Naive B cell (primary cell): ENCODE results near the gene ALG12. TPM values are rescaled to one million over a fixed set of nuclear protein-coding genes. Genes with fewer than 3 reads are reported as not detected.
A peak's percentile ranks its signal among the peaks of the same experiment; 100 is the strongest.

Experiments
- ATAC-seq, 2 donors: fragments of 150-1000 bp; cut with Tn5 transposase; 2 replicates each; pipeline ENCODE4 v1.10.0; 2021; ENCODE audit warnings: low read depth in 2 of 2, mild to moderate bottlenecking in 2 of 2, moderate library complexity in 2 of 2
- DNase-seq: peaks from one replicate; pipeline ENCODE4 v3.0.0; 2022
- H3K27ac Mint-ChIP-seq, 6 donors: one replicate each; pipeline ENCODE4 v1.8.0; 2020 to 2022; ENCODE audit warnings: mild to moderate bottlenecking in 6 of 6, mixed read lengths in 6 of 6, moderate library complexity in 5 of 6, inconsistent platforms in 2 of 6
- H3K27me3 Mint-ChIP-seq, 3 donors: one replicate each; pipeline ENCODE4 v1.8.0; 2021 to 2022; ENCODE audit warnings: mixed read lengths in 3 of 3, mild to moderate bottlenecking in 1 of 3
- H3K36me3 Mint-ChIP-seq, 2 donors: one replicate each; pipeline ENCODE4 v1.8.0; 2020 to 2022; ENCODE audit warnings: mixed read lengths in 2 of 2, inconsistent platforms in 1 of 2, mild to moderate bottlenecking in 1 of 2
- H3K4me1 Mint-ChIP-seq, 3 donors: one replicate each; pipeline ENCODE4 v1.8.0; 2020 to 2022; ENCODE audit warnings: mixed read lengths in 3 of 3, inconsistent platforms in 1 of 3, mild to moderate bottlenecking in 1 of 3, moderate library complexity in 1 of 3
- H3K4me3 Mint-ChIP-seq, 8 donors: one replicate each; pipeline ENCODE4 v1.8.0; 2020 to 2022; ENCODE audit warnings: mild to moderate bottlenecking in 8 of 8, mixed read lengths in 8 of 8, moderate library complexity in 8 of 8, inconsistent platforms in 2 of 8
- H3K9me3 Mint-ChIP-seq, 7 donors: one replicate each; pipeline ENCODE4 v1.8.0; 2020 to 2022; ENCODE audit warnings: mixed read lengths in 7 of 7, mild to moderate bottlenecking in 5 of 7, inconsistent platforms in 2 of 7, moderate library complexity in 1 of 7
- polyA plus RNA-seq, 6 donors: library from polyadenylated mRNA; unstranded; fragments of 300-500 nt; fragmentation: Illumina TruSeq; gene quantifications; one replicate each; pipeline ENCODE4 v1.2.3, GENCODE V29; 2021; ENCODE audit warnings: low read depth in 6 of 6

The ALG12 gene
- polyA plus RNA-seq, 6 donors from 2014 or later = 10.1 to 17.5 (median 13.0) TPM

DNA sequence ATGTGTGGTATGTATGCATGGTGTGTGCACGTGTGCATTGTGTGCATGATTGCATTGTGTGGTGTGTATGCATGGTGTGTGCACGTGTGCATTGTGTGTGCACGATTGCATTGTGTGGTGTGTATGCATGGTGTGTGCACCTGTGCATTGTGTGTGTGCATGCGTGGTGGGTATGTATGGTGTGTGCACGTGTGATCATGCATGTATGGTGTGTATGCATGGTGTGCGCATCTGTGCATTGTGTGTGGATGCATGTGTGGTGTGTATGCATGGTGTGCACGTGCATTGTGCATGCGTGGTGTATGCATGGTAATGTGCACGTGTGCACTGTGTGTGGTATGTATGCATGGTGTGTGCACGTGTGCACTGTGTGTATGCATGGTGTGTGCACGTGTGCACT, 16.8 kb downstream of the ALG12 start:
- Mint-ChIP-seq H3K4me3 (no peak overlapping the region), H3K27me3 (no peaks in the 10 kb centered on the region), H3K4me1 (peaks cover 0 to 3% (median 0%) of the 10 kb centered on the region in 3 donors), H3K36me3 (peaks cover 0 to 15% of the 10 kb centered on the region in 2 donors), H3K9me3 (peaks cover 0 to 2% (median 0%) of the 10 kb centered on the region in 7 donors), H3K27ac (no peak overlapping the region)
- no peak for DNase-seq
- no peak for ATAC-seq

DNA sequence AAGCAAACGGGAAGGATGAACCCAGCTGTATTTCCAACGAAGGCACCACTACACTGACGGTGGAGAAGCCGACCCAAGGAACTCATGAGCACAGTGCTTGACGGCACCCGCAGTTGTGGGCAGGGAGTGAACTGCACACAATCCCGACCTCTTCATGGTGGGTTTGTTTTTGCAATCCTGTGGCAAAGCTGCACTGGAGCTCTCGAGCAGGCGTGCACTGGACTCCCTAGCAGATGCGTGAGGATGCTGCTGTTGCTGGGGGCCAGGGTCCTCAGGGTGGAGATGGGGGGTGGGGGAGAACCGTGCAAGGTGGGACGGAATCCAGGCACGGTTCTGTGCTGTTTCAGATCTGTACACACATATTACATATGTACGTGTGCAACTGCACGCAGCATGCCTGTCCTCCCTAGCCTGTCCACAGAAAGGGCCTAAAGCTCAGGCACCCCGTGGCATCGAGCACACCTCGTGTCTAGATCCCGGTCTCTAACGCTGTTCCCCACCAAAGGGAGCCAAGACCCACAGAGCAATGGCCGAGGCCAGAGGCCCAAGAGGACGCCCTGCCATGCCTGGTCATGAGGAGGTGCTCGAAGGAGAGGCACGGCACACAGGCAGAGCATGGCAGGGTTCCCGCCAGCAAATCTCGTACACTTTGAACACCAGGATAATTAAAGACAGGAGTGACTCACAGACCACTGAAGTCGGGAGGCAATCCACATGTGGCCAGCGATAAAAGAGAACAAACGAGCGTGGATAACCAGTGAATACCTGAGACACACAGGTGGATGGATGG, 17.6 kb downstream of the ALG12 start:
- H3K27ac Mint-ChIP-seq = peak overlapping the region in 2 of 6 donors; percentile 4 to 66
- H3K4me1 Mint-ChIP-seq = peaks cover 0 to 3% (median 0%) of the 10 kb centered on the region in 3 donors
- H3K4me3 Mint-ChIP-seq = peak overlapping the region in 1 of 8 donors; percentile 51
- peaks cover 0 to 15% of the 10 kb centered on the region in 2 donors for H3K36me3 Mint-ChIP-seq
- no peak for DNase-seq
- ATAC-seq = no peak
- H3K27me3 Mint-ChIP-seq = no peaks in the 10 kb centered on the region
- peaks cover 0 to 2% (median 0%) of the 10 kb centered on the region in 7 donors for H3K9me3 Mint-ChIP-seq

DNA sequence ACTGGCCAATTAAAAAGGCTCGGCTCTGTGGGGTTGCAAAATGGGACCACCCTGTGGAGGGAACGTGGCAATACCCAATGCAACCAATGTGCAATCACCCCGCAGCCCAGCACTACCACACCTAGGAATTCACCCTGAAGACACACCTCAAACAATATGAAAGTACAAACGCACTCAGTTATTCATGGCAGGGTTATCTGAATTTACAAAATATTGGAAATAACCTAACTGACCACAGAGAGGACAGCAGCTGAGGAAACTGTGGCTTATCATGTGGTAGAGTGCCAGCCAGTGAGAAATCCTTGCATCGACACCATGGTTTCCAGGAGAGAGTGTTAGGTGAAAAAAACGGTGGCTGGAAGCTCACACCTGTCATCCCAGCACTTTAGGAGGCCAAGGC, 18.7 kb downstream of the ALG12 start:
- peak overlapping the region in 1 of 6 donors; percentile 79 for H3K27ac Mint-ChIP-seq
- H3K36me3 Mint-ChIP-seq = peaks cover 0 to 18% of the 10 kb centered on the region in 2 donors
- no peaks in the 10 kb centered on the region for H3K27me3 Mint-ChIP-seq
- H3K4me1 Mint-ChIP-seq = peaks cover 0 to 5% (median 0%) of the 10 kb centered on the region in 3 donors
- ATAC-seq = no peak
- H3K4me3 Mint-ChIP-seq = no peak overlapping the region
- no peak for DNase-seq
- peaks cover 0 to 3% (median 2%) of the 10 kb centered on the region in 7 donors for H3K9me3 Mint-ChIP-seq

DNA sequence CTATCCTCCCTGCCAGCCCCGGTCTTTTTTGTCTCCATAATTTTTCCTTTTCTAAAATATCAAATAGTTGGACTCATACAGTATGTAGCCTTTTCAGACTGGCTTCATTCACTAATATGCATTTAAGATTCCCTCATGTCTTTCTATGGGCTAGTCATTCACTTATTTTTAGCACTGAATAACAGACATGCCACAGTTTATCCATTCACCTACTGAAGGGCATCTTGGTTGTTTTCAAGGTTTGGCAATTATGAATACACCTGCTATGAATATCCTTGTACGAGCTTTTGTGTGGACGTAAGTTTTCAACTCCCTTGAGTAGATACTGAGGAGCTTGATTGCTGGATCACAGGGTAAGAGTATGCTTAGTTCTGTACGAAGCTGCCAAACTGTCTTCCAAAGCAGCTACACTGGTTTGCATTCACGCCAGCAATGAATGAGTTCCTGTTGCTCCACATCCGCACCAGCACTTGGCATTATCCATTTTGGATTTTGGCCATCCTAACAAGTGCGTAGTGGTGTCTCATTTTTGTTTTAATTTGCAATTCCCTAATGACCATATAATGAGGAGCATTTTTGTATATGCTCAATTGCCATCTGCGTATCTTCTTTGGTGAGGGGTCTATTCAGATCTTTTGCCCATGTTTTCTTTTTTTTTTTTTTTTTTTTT, 21.1 kb downstream of the ALG12 start:
- Mint-ChIP-seq H3K27ac (peak overlapping the region in 2 of 6 donors; percentile 4 to 63), H3K4me3 (no peak overlapping the region), H3K36me3 (peaks cover 6 to 23% of the 10 kb centered on the region in 2 donors), H3K27me3 (no peaks in the 10 kb centered on the region), H3K4me1 (peaks cover 0 to 8% (median 0%) of the 10 kb centered on the region in 3 donors), H3K9me3 (peaks cover 0 to 10% (median 5%) of the 10 kb centered on the region in 7 donors)
- ATAC-seq (no peak), DNase-seq (no peak)

DNA sequence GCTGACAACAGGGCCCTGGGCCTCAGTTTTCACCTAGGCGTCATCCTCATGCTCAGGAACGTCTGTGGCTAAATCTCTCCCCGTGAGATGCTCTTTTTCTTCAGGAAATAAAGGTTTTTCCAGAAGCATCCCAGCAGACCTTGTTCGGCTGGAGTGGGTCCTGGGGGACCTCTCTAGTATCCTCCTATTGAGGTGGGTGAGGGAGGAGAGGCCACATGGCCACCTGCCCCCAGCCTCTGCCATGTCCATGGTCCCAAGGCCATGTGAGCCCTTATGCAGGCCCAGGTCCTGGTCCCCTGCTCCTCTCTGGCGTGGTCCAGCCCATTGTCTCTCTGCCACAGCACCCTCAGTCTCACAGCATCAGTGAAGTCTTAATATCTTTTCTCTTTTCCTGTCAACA, 22.0 kb downstream of the ALG12 start:
- DNase-seq (no peak), ATAC-seq (no peak)
- Mint-ChIP-seq H3K4me3 (no peak overlapping the region), H3K4me1 (peaks cover 1 to 11% (median 4%) of the 10 kb centered on the region in 3 donors), H3K27ac (peak overlapping the region in 2 of 6 donors; percentile 19 to 64), H3K36me3 (peaks cover 11 to 20% of the 10 kb centered on the region in 2 donors), H3K27me3 (no peaks in the 10 kb centered on the region), H3K9me3 (peaks cover 0 to 13% (median 8%) of the 10 kb centered on the region in 7 donors)

DNA sequence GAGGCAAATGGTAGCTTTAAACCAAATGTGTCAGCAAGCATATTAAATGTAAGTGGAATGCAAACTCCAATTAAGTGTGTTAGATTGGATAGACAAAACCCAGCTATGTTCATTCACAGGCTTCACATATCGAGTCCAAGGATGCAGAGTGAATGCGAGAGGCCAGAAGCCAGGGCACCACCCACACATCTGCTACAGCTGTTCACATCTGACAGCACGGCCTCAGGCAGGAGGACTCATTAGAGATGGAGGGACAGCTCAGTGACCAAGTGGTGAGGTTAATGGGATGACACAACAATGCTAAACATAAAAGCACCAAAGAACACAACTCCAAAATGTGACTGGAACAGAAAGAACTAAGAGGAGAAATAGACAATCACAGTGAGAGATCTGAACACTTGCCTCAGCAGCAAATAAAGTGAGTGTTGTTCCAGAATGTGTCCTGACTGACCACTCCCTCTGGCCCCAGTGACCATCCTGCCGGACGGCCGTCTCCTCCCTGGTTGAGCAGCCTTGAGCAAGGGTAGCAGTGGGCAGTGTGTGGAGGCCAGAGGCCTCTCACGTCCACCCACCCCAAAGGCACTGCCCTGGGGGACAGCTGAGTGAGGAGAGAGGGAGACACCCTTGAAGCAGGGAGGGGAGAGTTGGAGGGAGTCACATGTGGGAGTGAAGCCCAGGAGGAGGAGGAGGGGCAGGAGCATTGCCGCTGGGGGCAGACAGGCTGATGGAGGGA, 23.8 kb downstream of the ALG12 start:
- H3K27ac Mint-ChIP-seq = peak overlapping the region in 2 of 6 donors; percentile 4 to 32
- H3K4me3 Mint-ChIP-seq = no peak overlapping the region
- no peak for ATAC-seq
- H3K27me3 Mint-ChIP-seq = no peaks in the 10 kb centered on the region
- no peak for DNase-seq
- peaks cover 15 to 16% of the 10 kb centered on the region in 2 donors for H3K36me3 Mint-ChIP-seq
- peaks cover 2 to 16% (median 9%) of the 10 kb centered on the region in 7 donors for H3K9me3 Mint-ChIP-seq
- H3K4me1 Mint-ChIP-seq = peaks cover 1 to 8% (median 6%) of the 10 kb centered on the region in 3 donors

DNA sequence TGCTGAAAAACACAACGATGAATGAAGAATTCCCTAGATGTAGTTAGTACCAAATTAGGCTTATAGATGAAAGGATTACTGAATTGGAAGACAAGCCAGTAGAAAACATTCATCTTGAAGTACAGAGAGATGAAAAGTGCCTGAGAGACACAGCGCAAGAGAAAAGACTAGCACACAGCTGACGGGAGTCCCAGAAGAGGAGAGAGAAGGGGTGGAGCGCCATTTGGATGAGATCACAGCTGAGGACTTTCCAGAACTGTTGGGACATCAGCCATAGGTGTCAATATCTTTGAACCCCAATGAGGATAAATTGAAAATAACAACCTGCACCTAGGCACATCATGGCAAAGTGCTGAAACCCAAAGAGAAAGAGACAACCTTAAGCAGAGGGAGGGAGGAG, 25.2 kb downstream of the ALG12 start:
- ATAC-seq (no peak), DNase-seq (no peak)
- peaks cover 1 to 8% (median 6%) of the 10 kb centered on the region in 3 donors for H3K4me1 Mint-ChIP-seq
- H3K27ac Mint-ChIP-seq = peak overlapping the region in 2 of 6 donors; percentile 10 to 60
- H3K27me3 Mint-ChIP-seq = no peaks in the 10 kb centered on the region
- H3K36me3 Mint-ChIP-seq = peaks cover 15 to 18% of the 10 kb centered on the region in 2 donors
- H3K9me3 Mint-ChIP-seq = peaks cover 2 to 16% (median 9%) of the 10 kb centered on the region in 7 donors
- no peak overlapping the region for H3K4me3 Mint-ChIP-seq

DNA sequence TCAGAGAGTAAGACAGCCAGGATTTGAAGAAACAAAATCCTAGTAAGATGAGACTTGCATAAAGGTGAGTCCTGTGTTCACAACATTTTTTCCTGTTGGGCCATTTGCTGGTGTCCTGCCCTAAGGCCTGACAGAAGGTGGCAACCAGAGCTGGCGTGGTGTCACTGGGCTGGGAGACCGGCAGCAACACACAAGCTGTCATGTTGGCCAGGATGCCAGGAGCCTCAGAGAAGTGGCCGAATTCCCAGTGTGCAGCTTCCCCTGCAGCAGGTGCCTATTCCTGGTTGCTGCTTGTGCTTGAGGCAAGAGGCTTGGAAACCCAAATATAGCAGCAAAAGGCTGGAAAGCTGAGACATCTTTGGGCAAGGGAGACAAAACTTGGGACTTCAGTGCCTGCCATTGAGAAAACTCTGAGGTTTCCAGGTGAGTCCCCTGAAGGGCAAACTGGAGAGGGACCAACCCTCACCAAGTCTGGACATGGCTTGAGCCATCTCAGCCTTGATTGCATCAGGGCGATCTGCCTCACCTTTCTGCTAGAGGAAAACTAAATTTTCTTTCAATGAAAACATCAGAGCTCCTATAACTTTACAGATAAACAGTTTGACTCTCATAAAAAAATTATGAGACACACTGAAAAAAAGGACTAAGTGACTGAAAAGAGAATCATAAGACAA, 25.9 kb downstream of the ALG12 start:
- H3K4me1 Mint-ChIP-seq = peaks cover 1 to 8% (median 6%) of the 10 kb centered on the region in 3 donors
- no peak overlapping the region for H3K4me3 Mint-ChIP-seq
- H3K9me3 Mint-ChIP-seq = peaks cover 2 to 16% (median 9%) of the 10 kb centered on the region in 7 donors
- H3K27ac Mint-ChIP-seq = peak overlapping the region in 1 of 6 donors; percentile 75
- ATAC-seq (no peak), DNase-seq (no peak)
- H3K36me3 Mint-ChIP-seq = peaks cover 15 to 18% of the 10 kb centered on the region in 2 donors
- H3K27me3 Mint-ChIP-seq = no peaks in the 10 kb centered on the region

DNA sequence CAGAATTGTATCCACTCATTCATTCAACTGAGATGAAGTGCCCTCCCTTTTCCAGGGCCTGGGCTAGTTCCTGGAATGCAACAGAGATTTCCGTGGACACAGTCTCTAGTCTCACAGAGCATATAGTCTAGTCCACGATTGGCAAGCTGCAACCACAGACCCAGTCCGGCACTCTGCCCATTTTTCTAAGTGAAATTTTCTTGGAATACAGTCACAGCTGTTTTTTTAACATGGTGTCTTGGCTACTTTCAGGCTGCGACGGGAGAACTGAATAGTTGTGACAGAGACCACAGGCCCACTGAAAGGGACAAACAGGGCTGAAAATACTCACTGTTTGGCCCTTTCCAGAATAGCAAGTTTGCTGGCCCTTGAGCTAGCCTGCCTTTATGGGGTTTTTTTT, 29.2 kb downstream of the ALG12 start:
- peaks cover 16 to 22% of the 10 kb centered on the region in 2 donors for H3K36me3 Mint-ChIP-seq
- no peak for ATAC-seq
- peaks cover 0 to 10% (median 9%) of the 10 kb centered on the region in 7 donors for H3K9me3 Mint-ChIP-seq
- H3K4me3 Mint-ChIP-seq = no peak overlapping the region
- no peak for DNase-seq
- H3K27me3 Mint-ChIP-seq = no peaks in the 10 kb centered on the region
- H3K27ac Mint-ChIP-seq = no peak overlapping the region
- H3K4me1 Mint-ChIP-seq = peaks cover 3 to 6% (median 6%) of the 10 kb centered on the region in 3 donors

DNA sequence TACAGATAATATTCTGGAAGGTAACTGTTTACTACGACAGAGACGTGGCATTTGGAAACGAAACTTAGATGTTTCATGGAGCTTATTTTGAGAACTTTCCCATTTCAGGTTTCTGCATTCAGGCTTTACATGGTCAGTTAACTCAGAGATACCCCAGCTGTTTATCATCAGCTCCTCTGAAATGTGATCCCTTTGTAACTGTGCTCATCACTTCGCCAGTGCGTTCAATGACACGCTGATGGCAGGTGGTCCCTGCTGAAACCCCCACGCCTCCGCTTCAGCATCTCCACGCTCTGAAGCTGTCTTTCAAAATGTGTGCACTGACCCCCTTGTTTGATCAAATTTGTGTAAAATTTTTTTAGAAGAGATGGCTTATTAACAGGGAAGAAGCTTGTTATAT, 30.5 kb downstream of the ALG12 start:
- DNase-seq = no peak
- Mint-ChIP-seq H3K27ac (no peak overlapping the region), H3K9me3 (peaks cover 0 to 8% (median 4%) of the 10 kb centered on the region in 7 donors), H3K36me3 (peaks cover 27 to 30% of the 10 kb centered on the region in 2 donors), H3K4me1 (peaks cover 7 to 14% (median 10%) of the 10 kb centered on the region in 3 donors), H3K4me3 (no peak overlapping the region), H3K27me3 (no peaks in the 10 kb centered on the region)
- no peak for ATAC-seq

DNA sequence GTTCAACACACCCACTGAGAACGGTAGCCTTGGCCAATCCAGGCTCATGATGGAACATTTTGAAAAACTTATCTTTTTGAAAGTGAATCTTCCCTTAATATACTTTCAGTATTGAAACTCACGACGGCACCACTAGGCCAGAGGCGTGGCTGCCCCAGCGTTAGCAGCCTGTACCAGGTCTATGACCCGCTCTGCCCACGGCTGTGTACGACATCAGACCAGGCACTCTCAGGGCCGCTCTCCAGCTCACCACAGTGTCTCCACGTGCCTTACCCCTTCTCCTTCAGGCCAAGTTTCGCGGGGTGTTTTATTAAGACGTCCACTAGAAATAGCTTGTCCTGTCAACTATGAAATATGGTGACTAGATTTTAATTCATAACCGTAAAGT, 31.2 kb downstream of the ALG12 start:
- Mint-ChIP-seq H3K27me3 (no peaks in the 10 kb centered on the region), H3K27ac (no peak overlapping the region), H3K4me1 (peaks cover 7 to 19% (median 15%) of the 10 kb centered on the region in 3 donors), H3K36me3 (peaks cover 27 to 31% of the 10 kb centered on the region in 2 donors), H3K9me3 (peaks cover 0 to 8% (median 4%) of the 10 kb centered on the region in 7 donors), H3K4me3 (no peak overlapping the region)
- ATAC-seq = no peak
- no peak for DNase-seq

DNA sequence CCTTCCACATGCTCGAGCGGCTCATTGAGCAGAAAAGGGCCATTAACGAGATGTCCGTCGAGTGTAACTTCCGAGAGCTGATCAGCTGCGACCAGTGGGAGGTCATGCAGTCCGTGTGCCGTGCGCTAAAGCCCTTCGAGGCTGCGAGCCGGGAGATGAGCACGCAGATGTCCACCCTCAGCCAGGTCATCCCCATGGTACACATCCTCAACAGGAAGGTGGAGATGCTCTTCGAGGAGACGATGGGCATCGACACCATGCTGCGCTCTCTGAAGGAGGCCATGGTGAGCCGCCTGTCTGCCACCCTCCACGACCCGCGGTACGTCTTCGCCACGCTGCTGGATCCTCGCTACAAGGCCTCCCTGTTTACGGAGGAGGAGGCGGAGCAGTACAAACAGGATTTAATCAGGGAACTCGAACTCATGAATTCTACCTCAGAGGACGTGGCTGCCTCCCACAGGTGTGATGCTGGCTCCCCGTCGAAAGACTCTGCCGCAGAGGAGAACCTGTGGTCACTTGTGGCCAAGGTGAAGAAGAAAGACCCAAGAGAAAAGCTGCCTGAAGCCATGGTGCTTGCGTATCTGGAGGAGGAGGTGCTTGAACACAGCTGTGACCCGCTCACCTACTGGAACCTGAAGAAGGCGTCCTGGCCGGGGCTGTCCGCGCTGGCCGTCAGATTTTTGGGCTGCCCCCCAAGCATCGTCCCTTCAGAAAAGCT, 31.7 kb downstream of the ALG12 start:
- H3K36me3 Mint-ChIP-seq = peaks cover 25 to 28% of the 10 kb centered on the region in 2 donors
- H3K9me3 Mint-ChIP-seq = peaks cover 0 to 8% (median 4%) of the 10 kb centered on the region in 7 donors
- H3K4me3 Mint-ChIP-seq = no peak overlapping the region
- ATAC-seq (no peak), DNase-seq (no peak)
- H3K27me3 Mint-ChIP-seq = no peaks in the 10 kb centered on the region
- peaks cover 8 to 18% (median 17%) of the 10 kb centered on the region in 3 donors for H3K4me1 Mint-ChIP-seq
- no peak overlapping the region for H3K27ac Mint-ChIP-seq
